GM12892 (cell line): ENCODE measurements around the gene HTR5A.

ENCODE experiments used
- DNase-seq: peaks from one replicate; pipeline ENCODE4 v3.0.0; 2011; ENCODE audit not compliant: insufficient read length
- FAIRE-seq: peaks from 2 replicates; lab custom pipeline; 2011; peaks lifted over from hg19 to GRCh38; lab: Jason Lieb, UNC
- POLR2A ChIP-seq: IDR thresholded peaks from 2 replicates; pipeline ENCODE4 v1.6.1; 2011; ENCODE audit warnings: low read depth, low read length, control low read depth
- POLR2AphosphoS5 ChIP-seq: IDR thresholded peaks from 2 replicates; pipeline ENCODE4 v1.6.1; 2011; ENCODE audit warnings: low read depth, low read length, control low read depth
- TAF1 ChIP-seq: IDR thresholded peaks from 2 replicates; pipeline ENCODE4 v1.6.1; 2011; ENCODE audit warnings: low read depth, mild to moderate bottlenecking, control low read depth, low read length, borderline replicate concordance

HTR5A gene

DNA sequence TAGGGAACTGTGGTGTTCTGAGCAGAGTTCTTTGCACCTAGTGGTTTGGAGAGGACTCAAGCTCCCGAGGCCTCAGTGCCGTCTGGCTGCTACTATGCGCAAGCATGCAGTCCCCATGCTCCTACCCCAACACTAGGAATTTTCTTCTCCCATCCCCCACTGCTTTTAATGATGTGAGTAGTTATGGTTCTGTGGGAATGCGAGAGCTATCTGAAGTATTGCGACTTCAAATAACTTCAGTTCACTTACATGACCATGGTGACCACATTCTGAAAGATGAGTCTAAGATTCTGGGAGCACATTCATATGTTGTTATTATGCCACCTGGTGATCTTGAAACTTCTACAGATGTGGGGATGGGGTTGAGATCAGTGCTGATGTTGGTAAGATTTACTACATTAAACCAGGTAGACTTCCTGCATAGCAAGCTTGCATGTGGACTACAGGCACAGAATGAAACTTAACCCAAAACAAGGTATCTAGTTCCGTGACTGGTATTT is 24.6 kb downstream of the HTR5A start:
- no peak for FAIRE-seq
- no peak for DNase-seq
- TF ChIP-seq POLR2AphosphoS5, result no peak
- no peak for TF ChIP-seq POLR2A
- no peak for TF ChIP-seq TAF1

DNA sequence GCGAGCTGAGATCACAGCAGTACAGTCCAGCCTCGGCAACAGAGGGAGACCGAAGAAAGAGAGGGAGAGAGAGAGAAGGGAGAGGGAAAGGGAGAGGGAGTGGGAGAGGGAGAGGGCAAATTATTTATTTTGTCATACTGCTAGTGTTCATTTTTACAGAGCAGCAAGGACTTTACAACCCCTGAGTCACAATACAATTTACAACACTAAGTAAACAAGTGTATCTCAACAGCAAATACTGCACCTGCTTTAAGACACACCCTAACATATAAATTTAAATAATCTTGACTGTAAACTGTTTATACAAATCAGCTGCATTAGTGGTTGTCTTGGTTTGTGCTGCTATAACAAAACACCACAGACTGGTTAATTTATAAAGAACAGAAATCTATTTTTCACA is 27.2 kb downstream of the HTR5A start:
- DNase-seq (no peak), FAIRE-seq (no peak)
- TF ChIP-seq TAF1 (no peak), POLR2A (no peak), POLR2AphosphoS5 (no peak)

DNA sequence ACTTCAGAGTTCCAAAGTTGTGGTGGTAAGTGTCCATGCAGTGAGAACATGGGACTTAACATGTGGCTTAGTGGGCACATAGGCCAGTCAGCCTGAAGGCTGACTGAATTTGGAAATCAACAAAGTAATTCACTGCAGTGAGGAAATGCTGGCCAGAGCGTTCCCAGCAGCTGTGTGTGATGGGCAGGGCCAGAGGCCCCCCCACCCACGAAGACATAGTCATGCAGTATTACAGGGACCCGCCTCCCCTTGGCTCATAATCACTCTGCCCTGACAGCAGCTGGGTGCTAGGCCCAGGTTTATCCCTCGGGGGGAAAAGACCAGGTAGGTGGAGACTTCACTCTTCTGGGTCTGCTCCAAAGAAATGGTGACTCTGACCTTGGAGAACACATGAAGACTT is 33.7 kb downstream of the HTR5A start:
- FAIRE-seq (no peak), DNase-seq (no peak)
- no peak for TF ChIP-seq TAF1
- no peak for TF ChIP-seq POLR2AphosphoS5
- no peak for TF ChIP-seq POLR2A

DNA sequence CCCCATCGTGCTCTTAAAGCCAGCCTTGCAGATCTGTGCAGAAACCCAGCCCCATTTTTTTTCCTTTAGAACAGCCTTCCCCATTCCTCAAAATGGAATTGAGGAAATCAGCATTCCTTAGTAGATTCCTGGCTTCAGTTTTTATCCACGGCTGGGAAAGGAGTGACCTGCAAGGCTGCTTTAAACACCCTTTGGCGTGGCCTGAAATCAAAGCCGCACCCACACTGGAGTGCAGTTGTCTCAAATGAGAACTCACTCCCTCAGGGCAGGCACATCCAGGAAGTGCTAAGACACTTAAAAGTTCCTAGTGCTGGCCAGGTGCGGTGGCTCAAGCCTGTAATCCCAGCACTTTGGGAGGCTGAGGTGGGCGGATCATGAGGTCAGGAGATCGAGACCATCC is 34.8 kb downstream of the HTR5A start:
- FAIRE-seq, result no peak

DNA sequence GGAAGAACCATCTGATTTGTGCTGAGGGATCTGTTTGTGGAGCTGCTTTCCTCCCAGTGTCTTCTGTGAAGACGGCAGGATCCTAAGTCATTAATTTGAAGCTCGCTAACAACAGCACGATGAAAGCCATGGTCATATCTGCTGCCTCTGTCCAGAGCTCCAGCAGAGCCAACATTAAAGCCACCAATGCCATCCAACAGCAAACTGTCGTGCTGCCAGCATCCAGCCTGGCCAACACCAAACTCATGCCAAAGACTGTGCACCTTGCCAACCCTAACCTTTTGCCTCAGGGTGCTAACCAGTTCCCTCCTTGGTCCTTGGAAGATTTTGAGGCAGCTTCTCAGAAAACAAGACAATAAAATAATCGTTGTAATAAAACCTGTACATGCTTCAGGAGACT is 36.2 kb downstream of the HTR5A start:
- no peak for FAIRE-seq
- no peak for DNase-seq
- TF ChIP-seq POLR2A, result no peak
- TF ChIP-seq POLR2AphosphoS5, result no peak
- TF ChIP-seq TAF1, result no peak

More for the DNA sequence above, 34.8 kb downstream of the HTR5A start:
- TF ChIP-seq POLR2AphosphoS5 (no peak), TAF1 (no peak)
- DNase-seq, result no peak

DNA sequence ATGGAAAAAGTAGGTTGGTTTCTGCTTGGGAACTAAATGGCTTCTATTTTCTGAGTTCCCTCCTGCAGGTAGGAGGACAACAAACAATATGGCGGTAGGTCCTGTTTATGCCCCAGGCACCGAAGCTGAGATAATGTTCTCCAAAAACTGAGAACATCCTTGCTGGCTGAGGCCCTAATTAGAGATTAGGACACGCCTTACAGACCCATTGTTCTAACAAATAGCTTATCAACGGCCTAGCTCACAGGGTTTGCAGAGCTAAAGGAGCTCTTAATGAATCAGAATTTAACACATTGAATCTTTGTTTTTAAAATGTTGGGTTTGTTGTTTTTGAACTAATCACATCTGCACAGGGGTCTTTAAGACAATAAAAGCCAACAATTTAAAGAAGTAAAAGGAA is 37.0 kb downstream of the HTR5A start:
- FAIRE-seq (no peak), DNase-seq (no peak)
- no peak for TF ChIP-seq TAF1
- TF ChIP-seq POLR2AphosphoS5, result no peak
- TF ChIP-seq POLR2A, result no peak

DNA sequence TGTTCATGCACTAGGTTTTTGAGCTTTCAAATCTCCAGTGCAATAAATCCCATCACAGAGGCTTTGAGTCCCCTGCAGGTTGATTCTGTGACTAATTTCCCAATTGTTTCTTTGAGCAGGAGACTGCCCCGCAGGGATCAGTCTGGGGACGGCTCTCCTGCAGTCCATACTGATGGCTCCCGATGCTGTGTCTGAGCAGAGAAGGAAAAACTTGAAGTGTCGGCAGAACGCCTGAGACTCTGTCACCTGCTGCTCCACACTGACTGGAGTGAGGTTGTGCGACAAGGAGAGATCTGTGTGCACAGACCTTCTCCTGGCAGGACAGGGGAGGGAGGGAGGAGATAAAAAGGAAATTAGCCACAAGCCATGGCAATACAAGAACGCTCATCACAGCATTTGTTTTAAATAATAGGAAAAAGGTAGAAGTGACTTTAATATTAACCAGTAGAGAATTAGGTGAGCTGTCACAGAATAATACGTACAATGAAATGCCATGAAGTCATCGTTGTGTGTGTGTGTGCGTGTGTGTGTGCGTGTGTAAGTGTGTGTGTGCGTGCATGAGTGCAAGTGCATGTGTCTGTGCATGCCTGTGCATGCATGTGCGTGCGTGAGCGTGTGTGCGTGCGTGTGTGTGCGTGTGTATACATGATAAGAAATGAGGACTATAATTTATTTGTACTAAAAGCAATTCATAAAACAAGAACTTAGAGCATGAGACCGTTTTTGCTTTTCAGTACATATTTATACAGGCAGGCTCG is 38.2 kb downstream of the HTR5A start:
- DNase-seq, result no peak
- no peak for FAIRE-seq
- TF ChIP-seq POLR2A, result no peak
- TF ChIP-seq TAF1, result no peak
- no peak for TF ChIP-seq POLR2AphosphoS5

DNA sequence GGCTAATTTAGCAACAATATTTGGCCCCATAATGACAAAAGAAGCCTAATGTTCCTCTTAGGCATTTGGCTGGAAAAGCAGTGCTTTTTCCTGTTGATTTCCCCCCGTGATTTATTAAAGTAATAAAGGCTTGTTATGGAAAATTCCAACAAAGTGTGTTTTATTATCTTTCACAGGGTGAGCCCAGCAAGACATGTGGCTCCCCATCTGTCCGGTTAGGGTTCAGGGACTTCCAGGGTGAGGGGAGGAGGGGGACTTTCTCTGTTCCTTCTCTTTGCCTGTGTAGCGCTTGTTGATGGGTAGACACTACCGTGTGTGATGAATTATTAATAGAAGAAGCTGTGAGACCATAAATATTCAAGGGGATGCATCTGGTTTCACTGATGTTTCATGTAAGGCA is 39.0 kb downstream of the HTR5A start:
- TF ChIP-seq POLR2A (no peak), POLR2AphosphoS5 (no peak), TAF1 (no peak)
- FAIRE-seq (no peak), DNase-seq (no peak)

DNA sequence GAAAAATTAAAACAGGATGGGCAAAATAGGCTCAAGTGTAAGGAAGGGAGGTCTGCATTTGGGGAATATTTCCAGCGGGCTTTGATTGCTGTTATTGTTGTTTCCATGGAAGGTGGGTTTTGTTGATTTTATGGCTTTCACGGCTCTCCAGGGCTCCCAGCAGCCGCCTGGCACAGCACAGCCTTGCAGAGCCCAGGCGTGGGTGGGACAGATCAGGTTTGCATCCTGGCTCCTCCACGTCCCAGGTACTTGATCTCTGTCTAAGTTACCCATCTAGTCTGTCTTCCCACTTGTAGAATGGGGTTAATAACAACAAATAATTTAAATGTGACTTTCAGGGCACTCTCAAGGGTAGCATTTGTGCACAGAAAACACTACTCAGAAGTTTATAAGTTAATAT is 45.2 kb downstream of the HTR5A start:
- DNase-seq, result no peak
- TF ChIP-seq POLR2A, result no peak
- no peak for TF ChIP-seq POLR2AphosphoS5
- no peak for TF ChIP-seq TAF1
- FAIRE-seq, result no peak

DNA sequence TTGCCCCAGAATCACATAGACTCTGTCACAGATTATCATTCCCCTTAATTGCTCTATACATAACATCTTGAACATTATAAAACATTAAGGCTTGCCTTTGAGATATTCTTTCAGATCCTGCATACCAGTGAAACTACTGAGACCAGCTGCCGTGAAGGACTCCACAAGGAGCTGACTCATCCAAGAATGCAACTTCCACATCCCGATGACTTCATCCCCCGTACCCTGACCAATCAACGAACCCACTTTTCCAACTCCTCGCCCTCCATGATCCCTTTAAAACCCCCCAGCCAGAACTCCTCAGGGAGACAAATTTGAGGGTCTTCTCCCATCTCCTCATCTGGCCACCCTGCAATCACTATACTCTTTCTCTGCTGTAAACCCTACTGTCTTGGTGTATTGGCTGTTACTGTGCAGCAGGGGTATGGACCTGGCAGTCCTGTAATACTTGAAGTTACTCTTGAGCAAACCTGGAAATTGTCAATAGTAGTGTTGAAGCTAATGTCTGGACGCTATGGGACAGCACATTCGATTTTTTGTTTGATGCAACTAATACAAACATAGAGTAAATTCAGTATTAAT is 49.8 kb downstream of the HTR5A start:
- TF ChIP-seq TAF1 (no peak), POLR2AphosphoS5 (no peak), POLR2A (no peak)
- FAIRE-seq (no peak), DNase-seq (no peak)

DNA sequence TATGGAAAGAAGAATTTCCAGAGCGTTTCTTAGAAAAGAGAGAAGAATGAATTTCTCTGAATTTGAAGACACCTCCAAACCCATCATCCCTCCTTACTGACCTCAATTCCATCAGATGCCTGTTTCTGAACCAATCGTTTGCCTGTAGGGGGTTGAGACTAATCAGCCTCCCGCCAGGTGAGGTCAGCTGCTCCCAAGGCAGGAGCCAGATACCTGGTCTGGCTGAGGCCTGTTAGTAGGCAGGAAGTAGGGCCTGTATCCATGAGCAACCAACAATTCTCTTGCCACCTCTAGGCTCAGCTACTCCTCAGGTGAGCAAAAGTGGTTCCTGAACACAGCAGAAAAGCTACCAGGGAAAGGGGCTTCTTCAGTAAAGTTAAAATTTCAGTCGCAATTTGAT is 50.3 kb downstream of the HTR5A start:
- no peak for FAIRE-seq
- no peak for DNase-seq
- TF ChIP-seq TAF1 (no peak), POLR2AphosphoS5 (no peak), POLR2A (no peak)

DNA sequence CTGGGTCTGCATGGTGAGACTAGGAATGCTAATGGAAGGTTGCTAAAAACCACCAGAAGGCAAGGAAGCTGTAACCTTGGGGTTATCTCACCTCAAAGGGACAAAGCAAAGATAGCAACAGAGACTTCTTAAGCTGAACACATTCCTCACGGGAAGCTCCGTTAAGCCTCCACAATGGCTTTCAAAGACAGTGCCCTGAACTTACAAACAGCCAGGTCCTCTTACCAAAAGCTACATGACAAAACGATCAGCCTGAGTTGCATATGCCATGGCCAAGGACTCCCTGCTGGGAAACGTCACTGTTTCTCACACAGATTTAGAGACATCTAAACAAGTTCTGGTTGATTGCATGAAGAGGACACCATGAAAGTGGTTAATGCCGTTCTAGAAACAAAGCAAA is 52.7 kb downstream of the HTR5A start:
- DNase-seq, result no peak
- TF ChIP-seq POLR2A (no peak), TAF1 (no peak), POLR2AphosphoS5 (no peak)
- FAIRE-seq, result no peak
